ENCODE measurements around the gene MAPK14.
"Not testable (repeated sequence)": the region's sequence is repeated elsewhere in the genome, so short reads cannot be mapped to it uniquely, and the experiment has no call there.

The MAPK14 gene

DNA sequence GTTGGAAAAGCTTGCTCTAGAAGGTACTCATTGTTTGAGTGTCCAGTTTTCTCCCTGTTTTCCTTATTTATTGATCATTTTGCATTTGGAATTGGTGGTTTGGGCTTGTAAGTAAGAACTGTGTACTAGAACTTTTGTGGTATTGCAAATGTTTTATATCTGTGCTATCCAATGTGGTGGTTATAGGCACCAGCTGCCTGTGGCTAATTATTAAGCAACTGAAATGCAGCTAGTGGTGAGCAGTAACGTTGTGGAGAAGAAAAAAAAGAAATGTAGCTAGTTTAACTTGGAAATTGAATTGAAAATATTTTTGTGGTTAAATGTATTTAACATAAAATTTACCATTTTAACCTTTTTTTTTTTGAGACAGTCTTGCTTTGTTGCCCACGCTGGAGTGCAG, 52.0 kb downstream of the MAPK14 start:
- H3K4me1 Mint-ChIP-seq: no peaks in the 10 kb centered on the region
- no peaks in the 10 kb centered on the region for H3K27me3 Mint-ChIP-seq (ENCODE audit: low read depth, poor library complexity)
- no peak overlapping the region for H3K27ac Mint-ChIP-seq
- no peak for DNase-seq
- peaks cover 51% of the 10 kb centered on the region for H3K9me3 Mint-ChIP-seq
- no peak overlapping the region for H3K4me3 Mint-ChIP-seq
- H3K36me3 Mint-ChIP-seq (ENCODE audit: low read depth): peaks cover 77% of the 10 kb centered on the region
- TF ChIP-seq, protein P1, sequence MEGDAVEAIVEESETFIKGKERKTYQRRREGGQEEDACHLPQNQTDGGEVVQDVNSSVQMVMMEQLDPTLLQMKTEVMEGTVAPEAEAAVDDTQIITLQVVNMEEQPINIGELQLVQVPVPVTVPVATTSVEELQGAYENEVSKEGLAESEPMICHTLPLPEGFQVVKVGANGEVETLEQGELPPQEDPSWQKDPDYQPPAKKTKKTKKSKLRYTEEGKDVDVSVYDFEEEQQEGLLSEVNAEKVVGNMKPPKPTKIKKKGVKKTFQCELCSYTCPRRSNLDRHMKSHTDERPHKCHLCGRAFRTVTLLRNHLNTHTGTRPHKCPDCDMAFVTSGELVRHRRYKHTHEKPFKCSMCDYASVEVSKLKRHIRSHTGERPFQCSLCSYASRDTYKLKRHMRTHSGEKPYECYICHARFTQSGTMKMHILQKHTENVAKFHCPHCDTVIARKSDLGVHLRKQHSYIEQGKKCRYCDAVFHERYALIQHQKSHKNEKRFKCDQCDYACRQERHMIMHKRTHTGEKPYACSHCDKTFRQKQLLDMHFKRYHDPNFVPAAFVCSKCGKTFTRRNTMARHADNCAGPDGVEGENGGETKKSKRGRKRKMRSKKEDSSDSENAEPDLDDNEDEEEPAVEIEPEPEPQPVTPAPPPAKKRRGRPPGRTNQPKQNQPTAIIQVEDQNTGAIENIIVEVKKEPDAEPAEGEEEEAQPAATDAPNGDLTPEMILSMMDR (IDR thresholded peaks at IDR 0.05): no peak

DNA sequence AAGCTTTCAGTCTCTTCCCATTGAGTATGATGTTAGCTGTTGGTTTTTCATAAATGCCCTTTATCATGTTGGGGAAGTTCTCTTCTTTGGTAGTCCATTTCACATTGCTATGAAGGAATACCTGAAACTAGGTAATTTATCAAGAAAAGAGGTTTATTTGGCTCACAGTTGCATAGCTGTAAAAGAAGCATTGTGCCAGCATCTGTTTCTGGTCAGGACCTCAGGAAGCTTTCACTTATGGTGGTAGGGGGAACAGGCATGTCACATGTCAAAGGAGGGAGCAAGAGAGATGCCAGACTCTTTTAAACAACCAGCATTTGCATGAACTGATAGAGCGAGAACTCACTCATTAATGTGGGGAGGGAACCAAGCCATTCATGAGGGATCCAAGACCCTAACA, 54.7 kb downstream of the MAPK14 start:
- H3K27me3 Mint-ChIP-seq (ENCODE audit: low read depth, poor library complexity): no peaks in the 10 kb centered on the region
- H3K4me3 Mint-ChIP-seq: no peak overlapping the region
- peaks cover 88% of the 10 kb centered on the region for H3K36me3 Mint-ChIP-seq (ENCODE audit: low read depth)
- H3K9me3 Mint-ChIP-seq: peaks cover 78% of the 10 kb centered on the region
- no peak overlapping the region for H3K27ac Mint-ChIP-seq
- no peak for DNase-seq
- TF ChIP-seq, protein P1 (IDR thresholded peaks at IDR 0.05): no peak
- no peaks in the 10 kb centered on the region for H3K4me1 Mint-ChIP-seq

- DNase-seq: no peak
- H3K4me3 Mint-ChIP-seq: no peak overlapping the region
Measured at GRCh38 chr6:36083446-36083845, 55.8 kb downstream of the MAPK14 start.

DNA sequence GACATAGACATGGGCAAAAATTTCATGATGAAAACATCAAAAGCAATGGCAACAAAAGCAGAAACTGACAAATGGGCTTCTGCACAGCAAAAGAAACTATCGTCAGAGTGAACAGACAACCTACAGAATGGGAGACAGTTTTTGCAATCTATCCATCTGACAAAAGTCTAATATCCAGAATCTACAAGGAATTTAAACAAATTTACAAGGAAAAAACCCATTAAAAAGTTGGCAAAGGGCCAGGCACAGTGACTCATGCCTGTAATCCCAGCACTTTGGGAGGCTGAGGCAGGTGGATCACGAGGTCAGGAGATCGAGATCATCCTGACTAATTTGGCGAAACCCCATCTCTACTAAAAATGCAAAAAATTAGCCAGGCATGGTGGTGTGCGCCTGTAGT, 60.6 kb downstream of the MAPK14 start:
- H3K4me3 Mint-ChIP-seq; H3K27me3 Mint-ChIP-seq (ENCODE audit: low read depth, poor library complexity); DNase-seq; H3K4me1 Mint-ChIP-seq; H3K27ac Mint-ChIP-seq: not testable (repeated sequence)
- Mint-ChIP-seq H3K36me3 (ENCODE audit: low read depth) (peaks cover 78% of the 10 kb centered on the region), H3K9me3 (peaks cover 51% of the 10 kb centered on the region)

More at GRCh38 chr6:36083446-36083845, 55.8 kb downstream of the MAPK14 start:
- TF ChIP-seq, protein P1 (IDR thresholded peaks at IDR 0.05): no peak
- Mint-ChIP-seq H3K27ac (no peak overlapping the region), H3K27me3 (ENCODE audit: low read depth, poor library complexity) (no peaks in the 10 kb centered on the region), H3K4me1 (no peaks in the 10 kb centered on the region), H3K36me3 (ENCODE audit: low read depth) (peaks cover 97% of the 10 kb centered on the region), H3K9me3 (peaks cover 88% of the 10 kb centered on the region)

- Mint-ChIP-seq H3K4me1 (no peaks in the 10 kb centered on the region), H3K36me3 (ENCODE audit: low read depth) (peaks cover 70% of the 10 kb centered on the region), H3K9me3 (peaks cover 43% of the 10 kb centered on the region), H3K4me3 (no peak overlapping the region), H3K27me3 (ENCODE audit: low read depth, poor library complexity) (no peaks in the 10 kb centered on the region), H3K27ac (no peak overlapping the region)
- no peak for DNase-seq
- TF ChIP-seq, protein P1 (IDR thresholded peaks at IDR 0.05): no peak
Measured at GRCh38 chr6:36089048-36089447, 61.4 kb downstream of the MAPK14 start.

DNA sequence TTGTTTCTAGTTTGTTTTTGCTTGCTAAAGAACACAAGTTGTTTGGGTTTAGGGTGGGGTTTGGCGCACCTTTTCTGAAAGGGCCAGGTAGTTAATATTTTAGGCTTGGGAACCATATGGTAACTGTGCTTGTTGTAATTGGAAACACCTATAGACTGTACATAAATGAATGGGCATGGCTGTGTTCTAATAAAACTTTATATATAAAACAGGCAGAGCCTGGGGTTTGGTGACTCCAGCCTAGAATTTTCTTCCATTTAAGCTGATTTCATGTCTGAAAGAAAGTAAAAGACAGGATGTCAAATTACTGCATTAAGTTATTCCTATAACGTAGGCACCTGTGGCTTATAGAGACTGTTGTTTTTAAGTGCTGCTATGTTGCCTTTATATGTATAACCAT, 66.6 kb downstream of the MAPK14 start:
- no peak overlapping the region for H3K27ac Mint-ChIP-seq
- peaks cover 22% of the 10 kb centered on the region for H3K36me3 Mint-ChIP-seq (ENCODE audit: low read depth)
- TF ChIP-seq, protein P1 (IDR thresholded peaks at IDR 0.05): no peak
- no peaks in the 10 kb centered on the region for H3K9me3 Mint-ChIP-seq
- H3K4me3 Mint-ChIP-seq: no peak overlapping the region
- H3K27me3 Mint-ChIP-seq (ENCODE audit: low read depth, poor library complexity): no peaks in the 10 kb centered on the region
- H3K4me1 Mint-ChIP-seq: peaks cover 21% of the 10 kb centered on the region
- DNase-seq: no peak

All from nephron progenitor cell (in vitro differentiated cells).